Thyroid gland (tissue), 4 donors: ENCODE measurements around the gene GGA2.

ENCODE experiments used
- POLR2A ChIP-seq, 2 donors: fragments of 450-650 bp; IDR thresholded peaks; one replicate each; pipeline ENCODE4 v1.6.1; 2017; ENCODE audit warnings: antibody characterized with exemption in 2 of 2, mild to moderate bottlenecking in 2 of 2, moderate library complexity in 1 of 2
- TF ChIP-seq, protein P1 (sequence below), 6 experiments: fragments of 200-600 bp in 3 of 6; fragments of 450-650 bp in 3 of 6; sonication (generic) in 3 of 6; IDR thresholded peaks; one replicate each; pipeline ENCODE4 v1.5.1; 2016 to 2019; ENCODE audit warnings: antibody characterized with exemption in 6 of 6, mild to moderate bottlenecking in 2 of 6, inconsistent platforms in 1 of 6, moderate library complexity in 1 of 6

DNA sequence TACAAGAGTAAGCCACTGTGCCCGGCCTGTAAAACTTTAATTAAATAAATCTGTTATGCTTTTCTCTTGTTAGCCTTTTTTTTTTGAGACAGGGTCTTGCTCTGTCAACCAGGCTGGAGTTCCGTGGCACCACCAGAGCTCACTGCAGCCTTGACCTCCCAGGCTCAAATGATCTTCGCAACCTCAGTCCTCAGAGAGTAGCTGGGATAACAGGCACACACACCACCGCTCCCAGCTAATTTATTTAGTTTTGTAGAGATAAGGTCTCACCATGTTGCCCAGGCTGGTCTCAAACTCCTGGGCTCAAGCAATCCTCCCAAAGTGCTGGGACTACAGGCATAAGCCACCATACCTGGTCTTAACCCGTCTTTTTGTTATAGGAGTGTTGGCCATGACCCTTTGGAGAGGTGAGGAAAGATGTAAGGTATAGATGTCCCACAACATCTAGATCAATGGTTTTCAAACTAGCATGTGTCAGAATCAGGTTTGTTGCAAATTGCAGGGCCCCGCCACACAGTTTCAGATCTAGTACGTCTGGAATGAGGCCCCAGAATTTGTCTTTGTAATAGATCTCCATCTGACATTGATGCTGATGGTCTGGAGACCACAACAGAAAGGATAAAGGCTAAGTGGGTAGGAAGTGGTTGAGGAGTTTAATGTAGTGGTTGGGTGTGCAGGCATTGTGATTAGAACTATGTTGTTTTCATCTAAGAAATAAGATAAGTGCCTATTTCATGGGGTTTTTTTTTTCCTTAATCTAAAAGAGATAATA is 4.3 kb upstream of the GGA2 start:
- TF ChIP-seq, protein P1, sequence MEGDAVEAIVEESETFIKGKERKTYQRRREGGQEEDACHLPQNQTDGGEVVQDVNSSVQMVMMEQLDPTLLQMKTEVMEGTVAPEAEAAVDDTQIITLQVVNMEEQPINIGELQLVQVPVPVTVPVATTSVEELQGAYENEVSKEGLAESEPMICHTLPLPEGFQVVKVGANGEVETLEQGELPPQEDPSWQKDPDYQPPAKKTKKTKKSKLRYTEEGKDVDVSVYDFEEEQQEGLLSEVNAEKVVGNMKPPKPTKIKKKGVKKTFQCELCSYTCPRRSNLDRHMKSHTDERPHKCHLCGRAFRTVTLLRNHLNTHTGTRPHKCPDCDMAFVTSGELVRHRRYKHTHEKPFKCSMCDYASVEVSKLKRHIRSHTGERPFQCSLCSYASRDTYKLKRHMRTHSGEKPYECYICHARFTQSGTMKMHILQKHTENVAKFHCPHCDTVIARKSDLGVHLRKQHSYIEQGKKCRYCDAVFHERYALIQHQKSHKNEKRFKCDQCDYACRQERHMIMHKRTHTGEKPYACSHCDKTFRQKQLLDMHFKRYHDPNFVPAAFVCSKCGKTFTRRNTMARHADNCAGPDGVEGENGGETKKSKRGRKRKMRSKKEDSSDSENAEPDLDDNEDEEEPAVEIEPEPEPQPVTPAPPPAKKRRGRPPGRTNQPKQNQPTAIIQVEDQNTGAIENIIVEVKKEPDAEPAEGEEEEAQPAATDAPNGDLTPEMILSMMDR (IDR thresholded peaks at IDR 0.05) = no peak
- TF ChIP-seq POLR2A (IDR thresholded peaks at IDR 0.05) = no peak
